HG02588 (cell line): ENCODE data around the gene KIAA1549.
"Not testable (repeated sequence)": the region's sequence is repeated elsewhere in the genome, so short reads cannot be mapped to it uniquely, and the experiment has no call there.

Experiments used
- ATAC-seq: cut with Tn5 transposase; IDR thresholded peaks from one replicate; pipeline ENCODE4 v1.9.1; 2021; ENCODE audit warnings: mild to moderate bottlenecking, moderate library complexity; ENCODE audit not compliant: unreplicated experiment

Gene KIAA1549

GRCh38 chr7:138821912-138822311 lies 159.3 kb downstream of the KIAA1549 start:
- no peak for ATAC-seq

GRCh38 chr7:138819625-138820024 lies 161.6 kb downstream of the KIAA1549 start:
- ATAC-seq, result no peak

GRCh38 chr7:138816650-138817049 lies 164.5 kb downstream of the KIAA1549 start:
- no peak for ATAC-seq

DNA sequence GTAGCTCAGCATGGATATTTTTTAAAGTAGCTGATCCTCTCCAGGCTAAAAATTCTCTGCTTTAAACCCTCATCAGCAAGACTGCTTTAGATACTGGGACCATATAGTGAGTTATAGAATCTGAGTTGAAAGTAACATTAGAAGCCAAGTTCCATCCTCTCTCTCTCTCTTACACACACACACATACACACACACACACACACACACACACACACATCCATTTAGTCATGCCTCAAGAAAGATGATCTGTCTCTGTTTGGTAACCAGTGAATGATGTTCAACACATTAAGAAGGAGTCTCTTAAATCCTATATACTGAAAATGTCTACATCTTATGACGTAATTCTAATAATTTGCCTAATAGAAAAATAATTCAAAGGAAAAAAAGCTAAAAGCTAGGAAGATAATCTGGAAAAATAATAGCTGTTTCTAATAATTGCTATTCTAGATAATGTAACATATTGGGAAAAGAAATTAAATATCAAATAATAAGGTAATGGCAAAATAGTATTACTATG lies 166.3 kb downstream of the KIAA1549 start:
- no peak for ATAC-seq

DNA sequence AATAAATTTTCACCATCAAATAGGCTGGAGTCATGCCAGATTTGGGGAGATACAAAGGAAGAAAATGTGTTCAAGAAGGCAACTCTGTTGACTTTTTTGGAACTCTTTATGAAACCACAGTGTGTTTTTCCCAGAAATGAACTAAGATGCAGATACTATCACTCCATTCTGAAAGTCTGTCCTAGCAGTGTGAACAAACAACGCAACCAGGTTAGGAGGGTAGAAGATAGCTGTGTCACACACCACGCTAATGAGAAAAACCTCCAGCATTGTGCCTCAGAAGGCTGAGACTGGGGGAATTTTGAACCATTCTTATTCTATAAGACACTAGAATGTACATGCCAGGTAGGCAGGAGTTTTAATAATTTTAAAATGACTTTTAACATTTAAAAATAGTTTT lies 167.2 kb downstream of the KIAA1549 start:
- ATAC-seq, result no peak

DNA sequence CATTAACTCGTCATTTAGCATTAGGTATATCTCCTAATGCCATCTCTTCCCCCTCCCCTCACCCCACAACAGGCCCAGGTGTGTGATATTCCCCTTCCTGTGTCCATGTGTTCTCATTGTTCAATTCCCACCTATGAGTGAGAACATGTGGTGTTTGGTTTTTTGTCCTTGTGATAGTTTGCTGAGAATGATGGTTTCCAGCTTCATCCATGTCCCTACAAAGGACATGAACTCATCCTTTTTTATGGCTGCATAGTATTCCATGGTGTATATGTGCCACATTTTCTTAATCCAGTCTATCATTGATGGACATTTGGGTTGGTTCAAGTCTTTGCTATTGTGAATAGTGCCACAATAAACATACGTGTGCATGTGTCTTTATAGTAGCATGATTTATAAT lies 169.9 kb downstream of the KIAA1549 start:
- not testable (repeated sequence) for ATAC-seq

DNA sequence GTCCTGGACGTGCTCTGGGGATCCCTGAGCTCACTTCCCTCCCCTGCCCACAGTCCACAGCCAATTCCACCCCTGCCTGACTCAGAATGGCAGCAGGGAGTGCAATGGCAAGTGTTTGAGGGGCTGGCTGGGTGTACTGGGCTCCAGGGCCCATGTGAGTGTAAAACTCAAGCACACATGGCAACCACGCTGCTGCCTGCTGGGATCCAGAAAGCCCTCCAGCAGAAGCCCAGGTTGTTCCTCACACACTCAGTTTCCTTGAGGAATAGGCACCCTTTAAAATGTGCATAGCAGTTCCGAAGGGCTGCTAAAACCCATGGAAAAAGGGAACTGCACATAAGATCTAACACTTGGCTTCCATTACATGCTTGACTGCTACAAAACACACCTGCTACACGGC lies 171.8 kb downstream of the KIAA1549 start:
- ATAC-seq, result no peak

- ATAC-seq, result no peak
These were observed 176.6 kb downstream of the KIAA1549 start for GRCh38 chr7:138804618-138805017.

- ATAC-seq, result no peak
These were observed 178.5 kb downstream of the KIAA1549 start for GRCh38 chr7:138802706-138803105.

- ATAC-seq, result no peak
These were observed 179.9 kb downstream of the KIAA1549 start for GRCh38 chr7:138801256-138801655.

GRCh38 chr7:138799336-138800000 lies 181.7 kb downstream of the KIAA1549 start:
- ATAC-seq, result no peak

DNA sequence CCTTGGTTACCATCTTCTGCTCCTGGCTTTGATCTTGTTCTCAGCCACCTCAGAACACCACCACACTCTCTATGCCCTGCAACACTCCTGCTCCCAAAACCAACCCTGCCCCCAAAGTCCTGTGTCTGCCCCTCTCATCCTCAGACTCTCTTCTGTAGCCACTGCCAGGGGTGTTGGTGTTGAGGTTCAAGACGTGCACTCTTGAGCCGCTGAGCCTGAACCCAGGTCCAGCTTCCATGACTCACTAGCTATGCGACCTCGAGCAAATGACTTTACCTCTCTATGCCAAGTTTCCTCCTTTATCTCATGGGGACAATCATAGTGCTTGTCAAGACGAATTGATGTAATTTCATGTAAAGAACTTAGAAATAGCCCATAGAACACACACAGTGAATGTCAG lies 182.4 kb downstream of the KIAA1549 start:
- no peak for ATAC-seq

DNA sequence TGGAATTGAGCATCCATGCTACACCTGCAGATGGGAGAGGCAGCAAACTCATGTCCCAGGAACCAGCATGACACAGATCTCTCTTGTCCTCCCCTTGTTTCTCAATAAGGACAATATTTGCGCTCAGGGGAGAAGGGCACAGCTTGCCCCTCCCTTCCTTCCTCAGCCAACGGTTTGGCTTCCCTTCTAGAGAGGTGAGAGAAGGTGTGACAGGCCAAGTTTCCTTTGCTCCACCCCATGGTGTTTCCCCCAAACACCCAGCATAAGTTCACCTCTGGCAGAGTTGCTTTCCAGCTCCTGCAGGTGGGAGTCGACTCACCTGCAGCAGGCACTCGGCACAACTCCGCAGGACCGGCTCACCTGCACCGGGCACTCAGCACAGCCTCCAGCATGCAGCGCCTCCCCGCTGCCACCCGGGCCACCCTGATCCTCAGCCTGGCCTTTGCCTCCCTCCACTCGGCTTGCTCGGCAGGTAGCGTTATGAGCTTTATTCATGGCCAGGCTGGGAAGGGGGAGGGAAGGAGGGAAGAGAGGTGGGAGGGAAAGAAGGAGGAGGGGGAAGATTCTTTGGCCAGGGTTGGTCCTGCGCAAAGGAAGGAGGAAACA lies 183.4 kb downstream of the KIAA1549 start, which contains the start of the genes ATP6V0A4 and TMEM213:
Gene ATP6V0A4 (minus strand): TSS at position 482 of the 606 bp plus-strand sequence. CDS start 26,949 bp downstream, outside the sequence.
Gene TMEM213 (plus strand): TSS at position 280 of the 606 bp plus-strand sequence. CDS start 111 bp downstream, at position 391.
- no peak for ATAC-seq

GRCh38 chr7:138797046-138797445 lies 184.1 kb downstream of the KIAA1549 start:
- ATAC-seq, result not testable (repeated sequence)

GRCh38 chr7:138796038-138796615 lies 185.1 kb downstream of the KIAA1549 start:
- no peak for ATAC-seq

DNA sequence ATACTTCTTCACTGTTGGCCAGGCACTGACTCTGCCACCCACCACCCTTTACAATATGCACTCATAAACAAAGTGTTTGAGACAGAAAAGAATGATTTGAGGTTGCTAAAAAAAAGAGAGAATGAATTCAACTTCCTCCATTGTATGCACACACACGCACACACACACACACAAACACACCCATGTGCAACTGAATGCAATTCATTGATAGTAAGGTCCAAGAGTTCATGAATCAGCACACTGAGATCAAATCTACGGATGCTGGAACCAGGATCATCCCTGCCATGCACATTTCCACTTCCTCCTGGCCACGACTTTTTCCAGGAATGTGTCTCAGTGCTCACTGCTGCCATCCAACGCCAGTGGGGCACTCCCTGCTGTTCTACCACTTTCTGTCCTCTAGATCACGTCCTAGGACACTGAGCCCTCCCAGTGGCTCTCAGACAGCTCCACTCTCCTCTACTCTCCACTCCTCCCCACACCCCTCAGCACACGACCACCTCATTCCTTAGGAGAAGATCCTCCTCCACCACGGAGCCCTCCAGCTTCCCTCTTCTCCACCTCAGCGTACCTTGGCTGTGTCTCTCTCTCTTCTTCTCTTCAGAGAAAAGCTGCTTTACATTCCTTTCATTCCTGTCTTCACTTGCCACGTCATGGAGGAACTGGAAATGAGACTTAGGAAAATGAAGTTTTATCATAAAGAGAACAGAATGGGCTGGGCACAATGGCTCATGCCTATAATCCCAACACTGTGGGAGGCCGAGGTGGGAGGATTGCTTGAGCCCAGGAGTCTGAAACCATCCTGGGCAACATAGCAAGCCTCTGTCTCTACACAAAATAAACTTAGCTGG lies 195.4 kb downstream of the KIAA1549 start:
- no peak for ATAC-seq

GRCh38 chr7:138784692-138785091 lies 196.5 kb downstream of the KIAA1549 start:
- ATAC-seq, result no peak
